CD8-positive, alpha-beta memory T cell (primary cell): ENCODE measurements around the gene UQCRFS1. TPM values are rescaled to one million over a fixed set of nuclear protein-coding genes. Genes with fewer than 3 reads are reported as not detected.
"Not testable (repeated sequence)": the region's sequence is repeated elsewhere in the genome, so short reads cannot be mapped to it uniquely, and the experiment has no call there.

Source experiments
- CTCF ChIA-PET: fragments of 350-600 bp; sonication (Branson Sonifier 250); formaldehyde crosslinking; loops from one replicate; lab custom pipeline; 2021; ENCODE audit warnings: antibody characterized with exemption; lab: Charles Lee
- POLR2A ChIA-PET: fragments of 350-600 bp; sonication (Branson Sonifier 250); formaldehyde crosslinking; loops from one replicate; lab custom pipeline; 2021; ENCODE audit warnings: antibody characterized with exemption; lab: Charles Lee
- DNase-seq, 5 donors: peaks; one replicate each; pipeline versions ENCODE4 v3.0.0 to v3.0.0-alpha.2; 2020 to 2022; ENCODE audit warnings: mixed read lengths in 1 of 5
- H3K27ac ChIP-seq: one replicate; pipeline ENCODE4 v1.7.0; 2013; ENCODE audit warnings: low read depth, mild to moderate bottlenecking, low read length, moderate library complexity
- H3K27me3 ChIP-seq: 2 replicates; pipeline ENCODE4 v1.7.0; 2013; ENCODE audit warnings: low read length, mild to moderate bottlenecking; ENCODE audit not compliant: insufficient read depth, poor library complexity, severe bottlenecking
- H3K36me3 ChIP-seq: 2 replicates; pipeline ENCODE4 v1.7.0; 2013; ENCODE audit warnings: mild to moderate bottlenecking, low read length, moderate library complexity; ENCODE audit not compliant: insufficient read depth
- H3K4me1 ChIP-seq: 2 replicates; pipeline ENCODE4 v1.7.0; 2013; ENCODE audit warnings: mild to moderate bottlenecking, low read length, moderate library complexity; ENCODE audit not compliant: insufficient read depth
- H3K4me3 ChIP-seq: 2 replicates; pipeline ENCODE4 v1.7.0; 2013; ENCODE audit warnings: mild to moderate bottlenecking, low read length
- H3K9me3 ChIP-seq: 2 replicates; pipeline ENCODE4 v1.7.0; 2013; ENCODE audit warnings: mild to moderate bottlenecking, low read length
- H3K27ac Mint-ChIP-seq, 8 donors: one replicate each; pipeline ENCODE4 v1.8.0; 2020 to 2021; ENCODE audit warnings: mixed read lengths in 8 of 8, mild to moderate bottlenecking in 6 of 8, inconsistent platforms in 3 of 8, moderate library complexity in 3 of 8
- H3K27me3 Mint-ChIP-seq, 2 donors: one replicate each; pipeline ENCODE4 v1.8.0; 2020 to 2021; ENCODE audit warnings: mixed read lengths in 2 of 2, mild to moderate bottlenecking in 1 of 2, moderate library complexity in 1 of 2
- H3K36me3 Mint-ChIP-seq, 3 donors: one replicate each; pipeline ENCODE4 v1.8.0; 2020 to 2021; ENCODE audit warnings: mixed read lengths in 3 of 3, inconsistent platforms in 1 of 3, mild to moderate bottlenecking in 1 of 3
- H3K4me1 Mint-ChIP-seq, 3 donors: one replicate each; pipeline ENCODE4 v1.8.0; 2020 to 2021; ENCODE audit warnings: mixed read lengths in 3 of 3, inconsistent platforms in 1 of 3, mild to moderate bottlenecking in 1 of 3
- H3K4me3 Mint-ChIP-seq, 7 donors: one replicate each; pipeline ENCODE4 v1.8.0; 2020 to 2021; ENCODE audit warnings: mixed read lengths in 7 of 7, mild to moderate bottlenecking in 6 of 7, moderate library complexity in 4 of 7, inconsistent platforms in 2 of 7
- H3K9me3 Mint-ChIP-seq, 5 donors: one replicate each; pipeline ENCODE4 v1.8.0; 2020 to 2022; ENCODE audit warnings: mixed read lengths in 5 of 5, mild to moderate bottlenecking in 3 of 5, moderate library complexity in 2 of 5, inconsistent platforms in 1 of 5
- polyA plus RNA-seq: library from polyadenylated mRNA; unstranded; fragments of 300-500 nt; fragmentation: Illumina TruSeq; gene quantifications from one replicate; pipeline ENCODE4 v1.2.3, GENCODE V29; 2021
- total RNA-seq, 2 experiments: library from RNA; stranded (reverse); gene quantifications; one replicate each; pipeline ENCODE4 v1.2.3, GENCODE V29; 2021

The UQCRFS1 gene
- total and polyA plus RNA-seq, 3 experiments from 2014 or later = 48.5 to 64.7 (median 51.0) TPM

DNA sequence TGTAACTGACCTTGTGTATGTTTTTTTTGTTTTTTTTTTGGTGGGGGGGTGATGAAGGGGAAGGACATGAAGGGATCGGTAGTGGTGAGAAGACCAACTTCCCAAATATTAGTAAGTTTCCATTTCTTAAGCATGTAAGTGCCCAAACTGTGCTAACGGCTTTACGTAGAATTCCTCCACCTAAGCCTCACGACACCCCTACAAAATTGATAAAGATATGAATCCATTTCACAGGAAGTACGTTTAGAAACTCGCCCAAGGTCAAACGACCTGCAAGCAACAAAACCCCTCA is 649 bp downstream of the UQCRFS1 start:
- Histone ChIP-seq H3K36me3 (no peaks in the 10 kb centered on the region), H3K27ac (peak overlapping the region; percentile 95), H3K9me3 (no peaks in the 10 kb centered on the region), H3K4me3 (peak overlapping the region; percentile 84), H3K4me1 (peaks cover 25% of the 10 kb centered on the region), H3K27me3 (no peaks in the 10 kb centered on the region)
- H3K36me3 Mint-ChIP-seq = peaks cover 9 to 33% (median 10%) of the 10 kb centered on the region in 3 donors
- CTCF ChIA-PET = interaction anchor here (0.7 kb wide), 1 partner anchor 502 kb away, joined by 3 read pairs; no protein-coding TSS in a partner anchor
- H3K4me1 Mint-ChIP-seq = peaks cover 46 to 57% (median 57%) of the 10 kb centered on the region in 3 donors
- H3K27me3 Mint-ChIP-seq = peaks cover 0 to 8% of the 10 kb centered on the region in 2 donors
- POLR2A ChIA-PET = interaction anchor here (1.5 kb wide), 1 partner anchor 394 kb away, joined by 4 read pairs; the partner anchor contains the start of gene POP4
- DNase-seq = no peak
- peaks cover 0 to 4% (median 2%) of the 10 kb centered on the region in 5 donors for H3K9me3 Mint-ChIP-seq
- peak overlapping the region; percentile 93 to 100 (median 98) for H3K4me3 Mint-ChIP-seq
- peak overlapping the region; percentile 97 to 99 (median 99) for H3K27ac Mint-ChIP-seq

DNA sequence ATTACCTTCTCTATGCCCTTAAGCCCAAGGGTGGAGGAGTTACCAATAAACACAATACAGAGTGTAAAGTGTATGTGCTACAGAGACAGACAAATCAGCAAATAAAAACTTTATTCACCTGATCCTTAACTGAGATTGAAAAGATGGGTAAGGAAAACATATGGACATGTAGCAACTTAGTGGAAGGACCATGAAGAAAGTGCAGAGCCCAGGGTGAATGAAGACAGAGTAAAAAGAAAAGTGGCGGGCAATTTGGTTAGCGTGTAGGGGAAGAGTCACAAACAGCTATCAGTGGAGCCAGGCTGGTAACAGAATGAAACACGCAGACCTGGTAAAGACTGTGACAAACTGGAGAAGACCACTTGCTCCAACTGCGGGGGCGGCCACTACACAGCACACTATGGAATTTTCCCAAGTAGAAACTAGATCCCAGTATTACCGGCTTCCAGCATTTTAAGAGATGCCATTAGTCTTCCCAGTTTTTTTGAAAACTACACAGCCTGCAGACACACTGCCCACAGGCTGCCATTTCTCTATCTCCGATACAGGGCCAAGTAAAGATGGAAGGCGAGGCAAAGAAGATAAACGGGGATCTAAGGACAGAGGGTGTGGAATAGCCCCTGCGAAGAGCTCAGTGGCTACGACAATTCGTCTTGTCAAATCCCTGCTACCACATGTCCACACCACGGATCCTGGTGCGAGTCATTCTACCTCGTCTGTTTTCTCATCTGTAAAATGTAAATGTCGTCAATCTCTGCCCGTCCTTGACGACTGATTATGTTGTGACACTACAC is 1.2 kb downstream of the UQCRFS1 start:
- Histone ChIP-seq H3K27ac (peak overlapping the region; percentile 95), H3K4me3 (peak overlapping the region; percentile 84), H3K36me3 (peaks cover 2% of the 10 kb centered on the region), H3K4me1 (peaks cover 25% of the 10 kb centered on the region), H3K27me3 (no peaks in the 10 kb centered on the region), H3K9me3 (no peaks in the 10 kb centered on the region)
- Mint-ChIP-seq H3K27ac (peak overlapping the region; percentile 97 to 99 (median 99)), H3K36me3 (peaks cover 9 to 36% (median 10%) of the 10 kb centered on the region in 3 donors), H3K4me1 (peaks cover 48 to 60% (median 59%) of the 10 kb centered on the region in 3 donors), H3K4me3 (peak overlapping the region; percentile 93 to 100 (median 98)), H3K27me3 (peaks cover 0 to 6% of the 10 kb centered on the region in 2 donors), H3K9me3 (peaks cover 0 to 4% (median 2%) of the 10 kb centered on the region in 5 donors)
- ChIA-PET CTCF (interaction anchor here (0.7 kb wide), 1 partner anchor 503 kb away, joined by 3 read pairs; no protein-coding TSS in a partner anchor), POLR2A (no interaction called here)
- DNase-seq = peak in 1 of 5 donors; percentile 19

DNA sequence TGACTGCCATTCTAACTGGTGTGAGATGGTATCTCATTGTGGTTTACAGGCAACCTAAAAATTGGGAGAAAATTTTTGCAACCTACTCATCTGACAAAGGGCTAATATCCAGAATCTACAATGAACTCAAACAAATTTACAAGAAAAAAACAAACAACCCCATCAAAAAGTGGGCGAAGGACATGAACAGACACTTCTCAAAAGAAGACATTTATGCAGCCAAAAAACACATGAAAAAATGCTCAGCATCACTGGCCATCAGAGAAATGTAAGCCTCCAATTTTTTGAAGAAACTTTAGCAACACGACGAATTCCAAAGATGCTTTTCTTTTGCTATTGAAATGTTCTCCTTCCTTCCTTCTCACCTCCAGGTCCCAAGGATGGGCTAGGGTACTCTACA is 1.9 kb downstream of the UQCRFS1 start:
- POLR2A ChIA-PET, H3K36me3 ChIP-seq, H3K9me3 Mint-ChIP-seq, DNase-seq, CTCF ChIA-PET, H3K27me3 Mint-ChIP-seq, H3K4me3 ChIP-seq, H3K27ac ChIP-seq, H3K27me3 ChIP-seq, H3K9me3 ChIP-seq: not testable (repeated sequence)
- H3K27ac Mint-ChIP-seq = peak overlapping the region in 7 of 8 donors; percentile 97 to 99 (median 99)
- H3K36me3 Mint-ChIP-seq = peaks cover 10 to 43% (median 16%) of the 10 kb centered on the region in 3 donors
- peak overlapping the region; percentile 93 to 100 (median 98) for H3K4me3 Mint-ChIP-seq
- peaks cover 25% of the 10 kb centered on the region for H3K4me1 ChIP-seq
- peaks cover 52 to 67% (median 66%) of the 10 kb centered on the region in 3 donors for H3K4me1 Mint-ChIP-seq

DNA sequence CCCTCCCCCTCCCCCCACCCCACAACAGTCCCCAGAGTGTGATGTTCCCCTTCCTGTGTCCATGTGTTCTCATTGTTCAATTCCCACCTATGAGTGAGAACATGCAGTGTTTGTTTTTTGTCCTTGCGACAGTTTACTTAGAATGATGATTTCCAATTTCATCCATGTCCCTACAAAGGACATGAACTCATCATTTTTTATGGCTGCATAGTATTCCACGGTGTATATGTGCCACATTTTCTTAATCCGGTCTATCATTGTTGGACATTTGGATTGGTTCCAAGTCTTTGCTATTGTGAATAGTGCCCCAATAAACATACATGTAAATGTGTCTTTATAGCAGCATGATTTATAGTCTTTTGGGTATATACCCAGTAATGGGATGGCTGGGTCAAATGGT is 2.4 kb downstream of the UQCRFS1 start:
- H3K27ac ChIP-seq, H3K27me3 ChIP-seq, H3K36me3 ChIP-seq, H3K27me3 Mint-ChIP-seq, CTCF ChIA-PET, DNase-seq, H3K9me3 ChIP-seq, H3K4me3 ChIP-seq, POLR2A ChIA-PET, H3K9me3 Mint-ChIP-seq: not testable (repeated sequence)
- Mint-ChIP-seq H3K4me1 (peaks cover 57 to 72% (median 71%) of the 10 kb centered on the region in 3 donors), H3K36me3 (peaks cover 10 to 49% (median 19%) of the 10 kb centered on the region in 3 donors), H3K4me3 (peak overlapping the region in 5 of 7 donors; percentile 10 to 54 (median 50)), H3K27ac (peak overlapping the region in 6 of 8 donors; percentile 2 to 99 (median 38))
- H3K4me1 ChIP-seq = peaks cover 25% of the 10 kb centered on the region

DNA sequence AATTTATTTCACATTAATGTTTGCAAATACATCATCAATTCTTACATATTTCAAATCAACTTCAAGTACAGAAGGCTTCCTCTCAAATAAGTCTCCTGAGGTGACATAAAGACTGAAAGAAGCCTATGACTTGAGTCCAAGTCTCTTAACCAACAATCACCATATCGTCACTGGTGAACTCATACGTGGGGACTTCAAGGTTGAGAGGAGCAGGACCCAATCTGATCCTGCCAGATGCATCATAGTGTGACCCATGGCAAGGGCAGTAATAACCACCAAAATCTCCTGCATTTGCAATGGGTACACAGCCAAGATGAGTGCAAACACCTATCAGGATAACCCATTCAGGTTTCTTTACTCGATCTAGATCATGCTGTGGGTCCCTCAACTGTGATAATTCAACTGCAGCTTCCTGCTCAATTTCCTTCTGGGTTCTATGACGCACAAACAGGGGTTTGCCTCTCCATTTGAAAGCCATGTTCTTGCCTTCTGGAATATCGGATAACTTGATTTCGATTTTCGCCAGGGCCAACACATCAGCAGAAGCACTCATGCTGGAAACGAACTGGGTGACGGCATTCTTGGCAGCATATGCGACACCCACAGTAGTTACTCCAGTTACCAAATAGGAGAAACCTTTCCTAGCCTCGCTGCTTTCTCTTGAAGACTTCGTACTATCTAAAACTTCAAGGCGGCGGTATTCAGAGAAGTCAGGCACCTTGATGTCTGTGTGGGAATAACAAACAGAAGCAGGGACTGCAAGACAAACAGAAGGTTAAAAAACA is 5.4 kb downstream of the UQCRFS1 start:
- DNase-seq, CTCF ChIA-PET, H3K27me3 ChIP-seq, H3K9me3 ChIP-seq, H3K36me3 ChIP-seq, H3K4me3 ChIP-seq, H3K4me3 Mint-ChIP-seq, POLR2A ChIA-PET, H3K27ac Mint-ChIP-seq, H3K27me3 Mint-ChIP-seq, H3K9me3 Mint-ChIP-seq, H3K27ac ChIP-seq: not testable (repeated sequence)
- Mint-ChIP-seq H3K36me3 (peaks cover 10 to 58% (median 22%) of the 10 kb centered on the region in 3 donors), H3K4me1 (peaks cover 60 to 68% (median 68%) of the 10 kb centered on the region in 3 donors)
- H3K4me1 ChIP-seq = peaks cover 20% of the 10 kb centered on the region

DNA sequence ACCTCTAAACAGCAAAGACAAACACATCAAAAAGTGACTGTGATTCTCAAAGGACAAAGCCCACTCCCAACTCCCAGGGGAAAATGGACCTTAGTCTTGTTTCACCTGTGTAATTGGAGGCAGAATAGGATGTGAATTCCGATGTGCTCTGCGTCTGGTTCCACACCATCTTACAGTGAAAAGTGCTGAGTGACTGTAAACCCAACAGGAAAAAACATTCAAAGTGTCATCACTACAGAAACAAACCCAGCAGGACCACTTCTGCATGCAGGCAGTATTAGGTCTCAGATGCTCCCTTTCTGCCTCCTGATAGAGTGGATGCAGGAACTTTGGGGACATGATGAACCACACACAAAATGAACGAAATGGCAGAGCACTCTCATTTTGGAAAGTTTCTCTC is 6.5 kb downstream of the UQCRFS1 start:
- Mint-ChIP-seq H3K9me3 (peaks cover 0 to 4% (median 2%) of the 10 kb centered on the region in 5 donors), H3K27ac (peak overlapping the region in 2 of 8 donors; percentile 2 to 27), H3K36me3 (peaks cover 4 to 49% (median 20%) of the 10 kb centered on the region in 3 donors), H3K27me3 (no peaks in the 10 kb centered on the region), H3K4me1 (peaks cover 49 to 58% (median 57%) of the 10 kb centered on the region in 3 donors), H3K4me3 (no peak overlapping the region)
- Histone ChIP-seq H3K9me3 (no peaks in the 10 kb centered on the region), H3K27me3 (no peaks in the 10 kb centered on the region), H3K4me1 (peaks cover 13% of the 10 kb centered on the region), H3K4me3 (no peak overlapping the region), H3K36me3 (peaks cover 8% of the 10 kb centered on the region), H3K27ac (no peak overlapping the region)
- no peak for DNase-seq
- ChIA-PET CTCF (no interaction called here), POLR2A (no interaction called here)

DNA sequence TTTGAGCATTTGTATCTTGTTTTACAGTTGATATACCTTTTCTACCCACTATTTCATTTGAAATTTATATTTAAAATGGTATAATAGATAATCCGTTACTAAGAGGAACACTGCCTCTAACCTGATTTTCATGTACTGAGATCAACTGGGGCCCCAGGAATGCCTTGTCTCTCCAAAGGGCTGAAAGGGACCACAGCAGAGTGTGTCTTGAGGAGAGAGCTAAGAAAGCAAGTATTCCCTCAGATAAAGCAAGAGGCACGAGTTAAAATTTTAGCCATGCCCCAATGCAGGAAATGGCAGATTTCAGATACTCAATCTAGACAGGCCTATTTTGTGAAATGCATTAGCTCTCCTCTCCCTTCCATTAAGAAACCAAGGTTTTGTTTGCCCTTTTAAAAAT is 10.7 kb downstream of the UQCRFS1 start:
- Histone ChIP-seq H3K36me3 (peaks cover 8% of the 10 kb centered on the region), H3K27me3 (no peaks in the 10 kb centered on the region), H3K27ac (no peak overlapping the region), H3K9me3 (no peaks in the 10 kb centered on the region), H3K4me1 (no peaks in the 10 kb centered on the region), H3K4me3 (no peak overlapping the region)
- ChIA-PET CTCF (no interaction called here), POLR2A (no interaction called here)
- DNase-seq = no peak
- peaks cover 6 to 14% (median 7%) of the 10 kb centered on the region in 5 donors for H3K9me3 Mint-ChIP-seq
- no peak overlapping the region for H3K4me3 Mint-ChIP-seq
- H3K27me3 Mint-ChIP-seq = no peaks in the 10 kb centered on the region
- H3K36me3 Mint-ChIP-seq = peaks cover 0 to 26% (median 15%) of the 10 kb centered on the region in 3 donors
- H3K4me1 Mint-ChIP-seq = peaks cover 19 to 22% (median 21%) of the 10 kb centered on the region in 3 donors
- H3K27ac Mint-ChIP-seq = peak overlapping the region in 1 of 8 donors; percentile 58
